WTC11 (cell line): ENCODE measurements around the gene ABCB10. TPM values are rescaled to one million over a fixed set of nuclear protein-coding genes. Genes with fewer than 3 reads are reported as not detected.

ENCODE experiments used
- ATAC-seq: fragments of 200-7000 bp; cut with Tn5 transposase; 2 replicates; pipeline ENCODE4 v1.10.0; 2021; ENCODE audit warnings: mild to moderate bottlenecking, moderate library complexity
- CTCF ChIA-PET: fragments of 300-600 bp; sonication (Branson Sonifier 250); formaldehyde crosslinking; loops from one replicate; lab custom pipeline; 2021; ENCODE audit warnings: antibody characterized with exemption; lab: Charles Lee
- POLR2A ChIA-PET: fragments of 350-600 bp; sonication (Branson Sonifier 250); formaldehyde crosslinking; loops from one replicate; lab custom pipeline; 2021; ENCODE audit warnings: antibody characterized with exemption; lab: Charles Lee
- DNase-seq: peaks from one replicate; pipeline ENCODE4 v3.0.0; 2021; ENCODE audit warnings: low spot score
- H3K27ac Mint-ChIP-seq: 2 replicates; pipeline ENCODE4 v1.8.0; 2021; ENCODE audit warnings: mixed read lengths
- H3K27me3 Mint-ChIP-seq: 2 replicates; pipeline ENCODE4 v1.8.0; 2021; ENCODE audit warnings: low read depth, mild to moderate bottlenecking, moderate library complexity, mixed read lengths
- H3K36me3 Mint-ChIP-seq: 2 replicates; pipeline ENCODE4 v1.8.0; 2021; ENCODE audit warnings: mixed read lengths
- H3K4me1 Mint-ChIP-seq: 2 replicates; pipeline ENCODE4 v1.8.0; 2022; ENCODE audit warnings: mixed read lengths
- H3K4me3 Mint-ChIP-seq: 2 replicates; pipeline ENCODE4 v1.8.0; 2021; ENCODE audit warnings: mild to moderate bottlenecking, moderate library complexity, mixed read lengths
- H3K9me3 Mint-ChIP-seq: 2 replicates; pipeline ENCODE4 v1.8.0; 2021; ENCODE audit warnings: mixed read lengths
- ARID4B ChIP-seq: sonication (generic); formaldehyde crosslinking; IDR thresholded peaks from 2 replicates; pipeline ENCODE4 v1.8.0; 2023; ENCODE audit warnings: missing genetic modification reagents, mild to moderate bottlenecking, borderline replicate concordance
- E2F1 ChIP-seq: sonication (generic); formaldehyde crosslinking; IDR thresholded peaks from 2 replicates; pipeline ENCODE4 v1.8.0; 2022; ENCODE audit warnings: mild to moderate bottlenecking, missing genetic modification reagents
- EMX1 ChIP-seq: fragments of 250-450 bp; sonication (Bioruptor Pico); IDR thresholded peaks from 2 replicates; pipeline ENCODE4 v1.8.0; 2021; ENCODE audit warnings: mild to moderate bottlenecking
- ERG ChIP-seq: fragments of 250-450 bp; sonication (Bioruptor Pico); IDR thresholded peaks from 2 replicates; pipeline ENCODE4 v1.8.0; 2021; ENCODE audit warnings: mild to moderate bottlenecking
- ETV6 ChIP-seq: sonication (generic); formaldehyde crosslinking; IDR thresholded peaks from 2 replicates; pipeline ENCODE4 v1.8.1; 2022; ENCODE audit warnings: mild to moderate bottlenecking, missing genetic modification reagents
- FOXJ3 ChIP-seq: sonication (generic); formaldehyde crosslinking; IDR thresholded peaks from 2 replicates; pipeline ENCODE4 v1.9.0; 2021; ENCODE audit warnings: missing genetic modification reagents, mild to moderate bottlenecking, borderline replicate concordance
- PRDM15 ChIP-seq: sonication (generic); formaldehyde crosslinking; IDR thresholded peaks from 2 replicates; pipeline ENCODE4 v1.8.0; 2022; ENCODE audit warnings: missing genetic modification reagents
- RELA ChIP-seq: sonication (generic); formaldehyde crosslinking; IDR thresholded peaks from 2 replicates; pipeline ENCODE4 v1.8.1; 2022; ENCODE audit warnings: missing genetic modification reagents, mild to moderate bottlenecking, borderline replicate concordance
- RORB ChIP-seq: fragments of 250-450 bp; sonication (Bioruptor Pico); IDR thresholded peaks from 2 replicates; pipeline ENCODE4 v1.9.0; 2021; ENCODE audit warnings: mild to moderate bottlenecking
- SP1 ChIP-seq: sonication (generic); formaldehyde crosslinking; conservative IDR thresholded peaks from 2 replicates; pipeline ENCODE4 v1.8.1; 2022; ENCODE audit warnings: missing genetic modification reagents
- ZBTB21 ChIP-seq: sonication (generic); formaldehyde crosslinking; IDR thresholded peaks from 2 replicates; pipeline ENCODE4 v1.8.1; 2023; ENCODE audit warnings: mild to moderate bottlenecking, missing genetic modification reagents, borderline replicate concordance
- ZNF416 ChIP-seq: fragments of 250-450 bp; sonication (Bioruptor Pico); IDR thresholded peaks from 2 replicates; pipeline ENCODE4 v1.9.0; 2021; ENCODE audit warnings: mild to moderate bottlenecking, inconsistent platforms
- total RNA-seq: library from RNA; stranded (reverse); gene quantifications from 3 replicates; pipeline ENCODE4 v1.2.3, GENCODE V29; 2021
- TF ChIP-seq, protein P1 (sequence below): sonication (generic); formaldehyde crosslinking; IDR thresholded peaks from 2 replicates; pipeline ENCODE4 v1.8.0; 2023; ENCODE audit warnings: mild to moderate bottlenecking, missing genetic modification reagents
- TF ChIP-seq, protein P2 (sequence below): fragments of 250-450 bp; sonication (Bioruptor Pico); IDR thresholded peaks from 2 replicates; pipeline ENCODE4 v1.9.0; 2021; ENCODE audit warnings: moderate library complexity, mild to moderate bottlenecking, inconsistent platforms, borderline replicate concordance

Gene ABCB10
- total RNA-seq, 1 experiment from 2014 or later = 11.0 TPM

- no peak for TF ChIP-seq ARID4B
- TF ChIP-seq ERG = no peak
Measured at GRCh38 chr1:229506633-229507032, 51.9 kb downstream of the ABCB10 start (continued).

GRCh38 chr1:229495782-229496181, 62.7 kb downstream of the ABCB10 start:
- H3K4me3 Mint-ChIP-seq = no peak overlapping the region
- TF ChIP-seq, protein P1, sequence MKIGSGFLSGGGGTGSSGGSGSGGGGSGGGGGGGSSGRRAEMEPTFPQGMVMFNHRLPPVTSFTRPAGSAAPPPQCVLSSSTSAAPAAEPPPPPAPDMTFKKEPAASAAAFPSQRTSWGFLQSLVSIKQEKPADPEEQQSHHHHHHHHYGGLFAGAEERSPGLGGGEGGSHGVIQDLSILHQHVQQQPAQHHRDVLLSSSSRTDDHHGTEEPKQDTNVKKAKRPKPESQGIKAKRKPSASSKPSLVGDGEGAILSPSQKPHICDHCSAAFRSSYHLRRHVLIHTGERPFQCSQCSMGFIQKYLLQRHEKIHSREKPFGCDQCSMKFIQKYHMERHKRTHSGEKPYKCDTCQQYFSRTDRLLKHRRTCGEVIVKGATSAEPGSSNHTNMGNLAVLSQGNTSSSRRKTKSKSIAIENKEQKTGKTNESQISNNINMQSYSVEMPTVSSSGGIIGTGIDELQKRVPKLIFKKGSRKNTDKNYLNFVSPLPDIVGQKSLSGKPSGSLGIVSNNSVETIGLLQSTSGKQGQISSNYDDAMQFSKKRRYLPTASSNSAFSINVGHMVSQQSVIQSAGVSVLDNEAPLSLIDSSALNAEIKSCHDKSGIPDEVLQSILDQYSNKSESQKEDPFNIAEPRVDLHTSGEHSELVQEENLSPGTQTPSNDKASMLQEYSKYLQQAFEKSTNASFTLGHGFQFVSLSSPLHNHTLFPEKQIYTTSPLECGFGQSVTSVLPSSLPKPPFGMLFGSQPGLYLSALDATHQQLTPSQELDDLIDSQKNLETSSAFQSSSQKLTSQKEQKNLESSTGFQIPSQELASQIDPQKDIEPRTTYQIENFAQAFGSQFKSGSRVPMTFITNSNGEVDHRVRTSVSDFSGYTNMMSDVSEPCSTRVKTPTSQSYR (CRISPR knock-in tag) = no peak
- no peak for TF ChIP-seq RORB (CRISPR knock-in tag)
- no peak for ATAC-seq
- CTCF ChIA-PET = interaction anchor here (2.3 kb wide), 1 partner anchor 14 kb away, joined by 8 read pairs; no protein-coding TSS in a partner anchor
- peaks cover 60% of the 10 kb centered on the region for H3K36me3 Mint-ChIP-seq
- no peaks in the 10 kb centered on the region for H3K4me1 Mint-ChIP-seq
- H3K27ac Mint-ChIP-seq = no peak overlapping the region
- no peaks in the 10 kb centered on the region for H3K9me3 Mint-ChIP-seq
- no peak for DNase-seq
- POLR2A ChIA-PET = no interaction called here
- H3K27me3 Mint-ChIP-seq = no peaks in the 10 kb centered on the region

GRCh38 chr1:229487181-229487580, 71.3 kb downstream of the ABCB10 start:
- TF ChIP-seq ETV6 = no peak
- TF ChIP-seq ZBTB21 = no peak
- no peak for TF ChIP-seq EMX1 (CRISPR knock-in tag)
- Mint-ChIP-seq H3K9me3 (no peaks in the 10 kb centered on the region), H3K4me1 (no peaks in the 10 kb centered on the region), H3K4me3 (no peak overlapping the region), H3K27ac (no peak overlapping the region), H3K36me3 (peaks cover 57% of the 10 kb centered on the region), H3K27me3 (no peaks in the 10 kb centered on the region)
- ATAC-seq = no peak
- POLR2A ChIA-PET = interaction anchor here (0.6 kb wide), 1 partner anchor 146 kb away, joined by 6 read pairs; no protein-coding TSS in a partner anchor
- CTCF ChIA-PET = no interaction called here
- DNase-seq = no peak

- no peaks in the 10 kb centered on the region for H3K4me1 Mint-ChIP-seq
- no peaks in the 10 kb centered on the region for H3K9me3 Mint-ChIP-seq
- no peaks in the 10 kb centered on the region for H3K27me3 Mint-ChIP-seq
- ChIA-PET CTCF (no interaction called here), POLR2A (no interaction called here)
- ATAC-seq (no peak), DNase-seq (no peak)
- H3K36me3 Mint-ChIP-seq = peaks cover 64% of the 10 kb centered on the region
- no peak overlapping the region for H3K4me3 Mint-ChIP-seq
- no peak overlapping the region for H3K27ac Mint-ChIP-seq
- no peak for TF ChIP-seq RELA (CRISPR knock-in tag)
- no peak for TF ChIP-seq PRDM15
- no peak for TF ChIP-seq ZNF416 (CRISPR knock-in tag)
- TF ChIP-seq, protein P2, sequence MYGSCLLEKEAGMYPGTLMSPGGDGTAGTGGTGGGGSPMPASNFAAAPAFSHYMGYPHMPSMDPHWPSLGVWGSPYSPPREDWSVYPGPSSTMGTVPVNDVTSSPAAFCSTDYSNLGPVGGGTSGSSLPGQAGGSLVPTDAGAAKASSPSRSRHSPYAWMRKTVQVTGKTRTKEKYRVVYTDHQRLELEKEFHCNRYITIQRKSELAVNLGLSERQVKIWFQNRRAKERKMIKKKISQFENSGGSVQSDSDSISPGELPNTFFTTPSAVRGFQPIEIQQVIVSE = no peak
- no peak for TF ChIP-seq SP1 (CRISPR knock-in tag)
- TF ChIP-seq FOXJ3 = no peak
- TF ChIP-seq E2F1 = no peak
Measured at GRCh38 chr1:229485318-229485717, 73.2 kb downstream of the ABCB10 start.
